ENCODE measurements around the gene LRRC71.

DNA sequence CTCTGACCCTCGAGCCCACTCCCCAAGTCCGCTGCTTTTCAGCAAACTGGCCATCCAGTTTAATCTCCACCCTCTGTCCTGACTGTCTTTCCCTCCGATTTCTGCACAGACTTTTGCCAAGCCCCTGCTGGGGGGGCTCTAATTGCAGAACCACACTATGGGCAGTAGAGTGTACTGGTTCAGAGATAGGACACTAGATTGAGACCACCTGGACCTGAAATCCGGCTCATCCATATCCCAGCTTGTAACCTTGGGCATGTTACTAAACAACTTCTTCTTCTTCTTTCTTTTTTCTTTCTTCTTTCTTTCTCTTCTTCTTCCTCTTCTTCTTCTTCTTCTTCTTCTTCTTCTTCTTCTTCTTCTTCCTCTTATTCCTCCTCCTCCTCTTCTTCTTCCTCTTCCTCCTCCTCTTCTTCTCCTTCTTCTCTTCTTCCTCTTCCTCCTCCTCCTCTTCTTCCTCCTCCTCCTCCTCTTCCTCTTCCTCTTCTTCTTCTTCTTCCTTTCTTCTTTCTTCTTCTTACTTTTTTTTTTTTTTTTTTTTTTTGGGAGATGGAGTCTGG is 7.7 kb downstream of the LRRC71 start:
- no peak for TF ChIP-seq KDM4A (IDR thresholded peaks at IDR 0.05; ENCODE audit: low read depth, low read length, severe bottlenecking)
- TF ChIP-seq RXRA (IDR thresholded peaks at IDR 0.05; ENCODE audit: insufficient read depth, low read depth, low read length): no peak
- TF ChIP-seq, protein P1, sequence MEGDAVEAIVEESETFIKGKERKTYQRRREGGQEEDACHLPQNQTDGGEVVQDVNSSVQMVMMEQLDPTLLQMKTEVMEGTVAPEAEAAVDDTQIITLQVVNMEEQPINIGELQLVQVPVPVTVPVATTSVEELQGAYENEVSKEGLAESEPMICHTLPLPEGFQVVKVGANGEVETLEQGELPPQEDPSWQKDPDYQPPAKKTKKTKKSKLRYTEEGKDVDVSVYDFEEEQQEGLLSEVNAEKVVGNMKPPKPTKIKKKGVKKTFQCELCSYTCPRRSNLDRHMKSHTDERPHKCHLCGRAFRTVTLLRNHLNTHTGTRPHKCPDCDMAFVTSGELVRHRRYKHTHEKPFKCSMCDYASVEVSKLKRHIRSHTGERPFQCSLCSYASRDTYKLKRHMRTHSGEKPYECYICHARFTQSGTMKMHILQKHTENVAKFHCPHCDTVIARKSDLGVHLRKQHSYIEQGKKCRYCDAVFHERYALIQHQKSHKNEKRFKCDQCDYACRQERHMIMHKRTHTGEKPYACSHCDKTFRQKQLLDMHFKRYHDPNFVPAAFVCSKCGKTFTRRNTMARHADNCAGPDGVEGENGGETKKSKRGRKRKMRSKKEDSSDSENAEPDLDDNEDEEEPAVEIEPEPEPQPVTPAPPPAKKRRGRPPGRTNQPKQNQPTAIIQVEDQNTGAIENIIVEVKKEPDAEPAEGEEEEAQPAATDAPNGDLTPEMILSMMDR (IDR thresholded peaks at IDR 0.05; ENCODE audit: control extremely low read depth in 1 of 3, insufficient read depth in 1 of 3, low read depth in 1 of 3, low read length in 3 of 3): no peak
- TF ChIP-seq RAD21 (IDR thresholded peaks at IDR 0.05 in 1 of 2, conservative IDR thresholded peaks at IDR 0.05 in 1 of 2; ENCODE audit: low read depth in 2 of 2, low read length in 2 of 2): no peak
- no peak for TF ChIP-seq POLR2AphosphoS5 (IDR thresholded peaks at IDR 0.05; ENCODE audit: low read depth, low read length)
- TF ChIP-seq CEBPB (IDR thresholded peaks at IDR 0.05; ENCODE audit: low read depth, low read length): no peak
- TF ChIP-seq POLR2A (IDR thresholded peaks at IDR 0.05; ENCODE audit: control extremely low read depth in 1 of 2, low read depth in 2 of 2, low read length in 2 of 2): no peak
- TF ChIP-seq, protein P2, sequence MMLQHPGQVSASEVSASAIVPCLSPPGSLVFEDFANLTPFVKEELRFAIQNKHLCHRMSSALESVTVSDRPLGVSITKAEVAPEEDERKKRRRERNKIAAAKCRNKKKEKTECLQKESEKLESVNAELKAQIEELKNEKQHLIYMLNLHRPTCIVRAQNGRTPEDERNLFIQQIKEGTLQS (IDR thresholded peaks at IDR 0.05; ENCODE audit: insufficient read depth, low read depth, low read length): no peak
- no peak for TF ChIP-seq JUND (IDR thresholded peaks at IDR 0.05; ENCODE audit: low read length)
- no peak for TF ChIP-seq NANOG (IDR thresholded peaks at IDR 0.05; ENCODE audit: insufficient read depth, low read depth, low read length, poor library complexity, severe bottlenecking)
- no peak for TF ChIP-seq PHF8 (conservative IDR thresholded peaks at IDR 0.05; ENCODE audit: low read depth, low read length)
- no peak for TF ChIP-seq RFX5 (IDR thresholded peaks at IDR 0.05; ENCODE audit: borderline replicate concordance, low read depth, low read length)
